CD4-positive, CD25-positive, alpha-beta regulatory T cell (primary cell): Measurements from ENCODE around the gene VEZT. TPM values are rescaled to one million over a fixed set of nuclear protein-coding genes. Genes with fewer than 3 reads are reported as not detected.

Experiments
- ATAC-seq, 2 donors: fragments of 150-1000 bp; cut with Tn5 transposase; one replicate each; pipeline ENCODE4 v1.10.0; 2021; ENCODE audit warnings: low read depth in 2 of 2, moderate number of reproducible peaks in 2 of 2, moderate library complexity in 1 of 2
- DNase-seq, 3 donors: peaks; one replicate each; pipeline versions ENCODE4 v3.0.0 to v3.0.0-alpha.2; 2012 to 2022; ENCODE audit warnings: mixed read lengths in 1 of 3
- H3K27ac ChIP-seq: one replicate; pipeline ENCODE4 v1.7.0; 2013; ENCODE audit warnings: mild to moderate bottlenecking, low read length; ENCODE audit not compliant: insufficient read depth, poor library complexity, severe bottlenecking
- H3K27me3 ChIP-seq: one replicate; pipeline ENCODE4 v1.7.0; 2013; ENCODE audit warnings: low read length; ENCODE audit not compliant: control insufficient read depth, insufficient read depth
- H3K36me3 ChIP-seq: one replicate; pipeline ENCODE4 v1.7.0; 2013; ENCODE audit warnings: mild to moderate bottlenecking, low read length, moderate library complexity; ENCODE audit not compliant: control insufficient read depth, insufficient read depth
- H3K4me1 ChIP-seq: 2 replicates; pipeline ENCODE4 v1.7.0; 2013; ENCODE audit warnings: mild to moderate bottlenecking, low read length; ENCODE audit not compliant: insufficient read depth, control insufficient read depth, poor library complexity, severe bottlenecking
- H3K4me3 ChIP-seq: one replicate; pipeline ENCODE4 v1.7.0; 2013; ENCODE audit warnings: low read depth, mild to moderate bottlenecking, low read length, moderate library complexity
- H3K9me3 ChIP-seq, 2 experiments: 1 replicate in 1 of 2; 2 replicates in 1 of 2; pipeline ENCODE4 v1.7.0; 2013; ENCODE audit warnings: low read length in 2 of 2, mild to moderate bottlenecking in 1 of 2, moderate library complexity in 1 of 2; ENCODE audit not compliant: control insufficient read depth in 2 of 2
- H3K27ac Mint-ChIP-seq, 3 donors: one replicate each; pipeline ENCODE4 v1.8.0; 2020 to 2022; ENCODE audit warnings: mild to moderate bottlenecking in 3 of 3, mixed read lengths in 3 of 3, moderate library complexity in 2 of 3
- H3K27me3 Mint-ChIP-seq: one replicate; pipeline ENCODE4 v1.8.0; 2022; ENCODE audit warnings: mild to moderate bottlenecking, mixed read lengths
- H3K36me3 Mint-ChIP-seq: one replicate; pipeline ENCODE4 v1.8.0; 2020; ENCODE audit warnings: mixed read lengths
- H3K4me1 Mint-ChIP-seq, 4 donors: one replicate each; pipeline ENCODE4 v1.8.0; 2020 to 2022; ENCODE audit warnings: mixed read lengths in 4 of 4, mild to moderate bottlenecking in 1 of 4
- H3K4me3 Mint-ChIP-seq, 4 donors: one replicate each; pipeline ENCODE4 v1.8.0; 2020 to 2022; ENCODE audit warnings: mild to moderate bottlenecking in 4 of 4, mixed read lengths in 4 of 4, moderate library complexity in 3 of 4
- H3K9me3 Mint-ChIP-seq, 7 donors: one replicate each; pipeline ENCODE4 v1.8.0; 2020 to 2022; ENCODE audit warnings: mixed read lengths in 7 of 7, mild to moderate bottlenecking in 3 of 7, moderate library complexity in 2 of 7
- polyA plus RNA-seq, 4 donors: library from polyadenylated mRNA; unstranded; fragments of 300-500 nt; fragmentation: Illumina TruSeq; gene quantifications; one replicate each; pipeline ENCODE4 v1.2.3, GENCODE V29; 2021
- total RNA-seq: library from RNA; stranded (reverse); gene quantifications from one replicate; pipeline ENCODE4 v1.2.3, GENCODE V29; 2022

The VEZT gene
- total and polyA plus RNA-seq, 5 donors from 2014 or later, result 21.9 to 52.9 (median 28.7) TPM

- H3K27me3 Mint-ChIP-seq, result no peaks in the 10 kb centered on the region
- H3K4me1 Mint-ChIP-seq, result no peaks in the 10 kb centered on the region
- DNase-seq, result no peak
- Histone ChIP-seq H3K36me3 (no peaks in the 10 kb centered on the region), H3K4me3 (no peak overlapping the region), H3K4me1 (no peaks in the 10 kb centered on the region), H3K27ac (no peak overlapping the region), H3K27me3 (no peaks in the 10 kb centered on the region), H3K9me3 (no peaks in the 10 kb centered on the region)
- ATAC-seq, result no peak
- H3K4me3 Mint-ChIP-seq, result no peak overlapping the region
- peaks cover 0 to 3% (median 0%) of the 10 kb centered on the region in 7 donors for H3K9me3 Mint-ChIP-seq
- no peaks in the 10 kb centered on the region for H3K36me3 Mint-ChIP-seq
- no peak overlapping the region for H3K27ac Mint-ChIP-seq
Measured at GRCh38 chr12:95343461-95344230, 126.0 kb downstream of the VEZT start.

GRCh38 chr12:95349291-95349690 is 131.7 kb downstream of the VEZT start:
- no peak overlapping the region for H3K27ac Mint-ChIP-seq
- ATAC-seq (no peak), DNase-seq (no peak)
- Histone ChIP-seq H3K9me3 (no peaks in the 10 kb centered on the region), H3K27ac (no peak overlapping the region), H3K36me3 (no peaks in the 10 kb centered on the region), H3K27me3 (no peaks in the 10 kb centered on the region), H3K4me3 (no peak overlapping the region), H3K4me1 (no peaks in the 10 kb centered on the region)
- H3K36me3 Mint-ChIP-seq, result no peaks in the 10 kb centered on the region
- H3K9me3 Mint-ChIP-seq, result peaks cover 0 to 1% (median 0%) of the 10 kb centered on the region in 7 donors
- no peaks in the 10 kb centered on the region for H3K4me1 Mint-ChIP-seq
- H3K27me3 Mint-ChIP-seq, result no peaks in the 10 kb centered on the region
- H3K4me3 Mint-ChIP-seq, result no peak overlapping the region

DNA sequence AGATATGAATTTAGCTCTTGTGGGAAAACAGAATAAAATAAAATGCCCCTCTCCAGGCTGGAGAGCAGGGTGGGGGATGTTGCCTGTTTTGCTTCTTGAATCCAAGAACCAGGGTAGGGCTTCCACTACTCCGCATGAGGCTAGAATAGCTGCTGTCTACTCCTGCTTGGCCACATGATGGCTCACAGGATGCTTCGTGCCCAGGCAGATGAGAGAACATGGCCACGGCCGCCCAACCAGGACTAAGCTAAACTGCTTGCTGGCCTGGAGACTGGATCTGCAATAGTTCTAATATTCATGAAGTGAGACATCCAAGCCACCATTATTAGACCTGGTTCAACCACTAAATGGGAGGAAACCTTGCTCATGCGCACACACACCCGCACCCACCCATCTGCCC is 134.1 kb downstream of the VEZT start:
- Mint-ChIP-seq H3K4me1 (no peaks in the 10 kb centered on the region), H3K9me3 (no peaks in the 10 kb centered on the region), H3K27me3 (no peaks in the 10 kb centered on the region), H3K36me3 (no peaks in the 10 kb centered on the region), H3K27ac (no peak overlapping the region), H3K4me3 (no peak overlapping the region)
- no peak for ATAC-seq
- DNase-seq, result no peak
- Histone ChIP-seq H3K27me3 (no peaks in the 10 kb centered on the region), H3K4me3 (no peak overlapping the region), H3K4me1 (no peaks in the 10 kb centered on the region), H3K36me3 (no peaks in the 10 kb centered on the region), H3K27ac (no peak overlapping the region), H3K9me3 (no peaks in the 10 kb centered on the region)

Other genes with a start within 250 kb of the VEZT start
- gene NDUFA12, start 214.1 kb upstream of the VEZT start, total RNA-seq, result 67.6 TPM
- 100 to 1,000 TPM; 264 to 488 (median 327) TPM for gene NDUFA12, start 214.1 kb upstream of the VEZT start, polyA plus RNA-seq
- gene NR2C1, start 144.2 kb upstream of the VEZT start, total RNA-seq, result 58.3 TPM
- gene NR2C1, start 144.2 kb upstream of the VEZT start, polyA plus RNA-seq, result 1 to 10 TPM; 6.1 to 9.9 (median 9.4) TPM
- 0.79 TPM for gene FGD6, start 340 bp upstream of the VEZT start, total RNA-seq
- under 1 TPM in 3 of 4 donors, not detected in 1; 0.06 to 0.10 (median 0.08) TPM for gene FGD6, start 340 bp upstream of the VEZT start, polyA plus RNA-seq